Breast epithelium (tissue), 4 donors: ENCODE results near the gene PRPF40A. TPM values are rescaled to one million over a fixed set of nuclear protein-coding genes. Genes with fewer than 3 reads are reported as not detected.
"Not testable (repeated sequence)": the region's sequence is repeated elsewhere in the genome, so short reads cannot be mapped to it uniquely, and the experiment has no call there.

Experiments
- DNase-seq, 2 donors: peaks; one replicate each; pipeline ENCODE4 v3.0.0-alpha.2; 2019; ENCODE audit warnings: low spot score in 2 of 2
- H3K27ac ChIP-seq, 2 donors: fragments of 200-600 bp; sonication (generic) in 1 of 2; one replicate each; pipeline ENCODE4 v1.5.1; 2016 to 2019; ENCODE audit warnings: mild to moderate bottlenecking in 1 of 2
- H3K27me3 ChIP-seq, 2 donors: fragments of 200-600 bp; sonication (generic) in 1 of 2; one replicate each; pipeline versions ENCODE4 v1.5.1 to v1.6.0; 2017 to 2019; ENCODE audit warnings: control low read depth in 1 of 2, mild to moderate bottlenecking in 1 of 2
- H3K36me3 ChIP-seq: fragments of 200-600 bp; one replicate; pipeline ENCODE4 v1.5.1; 2019
- H3K4me1 ChIP-seq, 2 donors: fragments of 200-600 bp; sonication (generic); one replicate each; pipeline ENCODE4 v1.5.1; 2016 to 2019; ENCODE audit warnings: control low read depth in 1 of 2
- H3K4me3 ChIP-seq, 3 donors: fragments of 200-600 bp; sonication (generic); 1 replicate in 2 of 3; 2 replicates in 1 of 3; pipeline ENCODE4 v1.5.1; 2016 to 2019; ENCODE audit warnings: mild to moderate bottlenecking in 3 of 3, moderate library complexity in 2 of 3
- H3K9me3 ChIP-seq, 2 donors: fragments of 200-600 bp; sonication (generic) in 1 of 2; one replicate each; pipeline ENCODE4 v1.5.1; 2016 to 2019; ENCODE audit warnings: control low read depth in 1 of 2
- POLR2A ChIP-seq: fragments of 450-650 bp; IDR thresholded peaks from one replicate; pipeline ENCODE4 v1.6.1; 2016; ENCODE audit warnings: antibody characterized with exemption, mild to moderate bottlenecking, moderate library complexity
- POLR2AphosphoS5 ChIP-seq, 3 donors: sonication (generic); formaldehyde crosslinking; IDR thresholded peaks; one replicate each; pipeline ENCODE4 v1.6.1; 2017; ENCODE audit warnings: antibody characterized with exemption in 3 of 3
- intact Hi-C: fragments of 100-400 bp; cut with DNase I; formaldehyde crosslinking; loops from one replicate; pipeline ENCODE4 v1.15.1; 2023; ENCODE audit warnings: low total_unique reads
- total RNA-seq, 3 donors: library from RNA; depleted of rRNA; stranded (reverse); fragments of >200 nt; gene quantifications; one replicate each; pipeline ENCODE4 v1.1.0, GENCODE V29; 2016
- TF ChIP-seq, protein P1 (sequence below), 3 donors: fragments of 450-650 bp; IDR thresholded peaks; one replicate each; pipeline ENCODE4 v1.5.1; 2016 to 2017; ENCODE audit warnings: antibody characterized with exemption in 3 of 3, mild to moderate bottlenecking in 3 of 3, moderate library complexity in 3 of 3

PRPF40A gene
- total RNA-seq, 3 donors from 2014 or later, result 81.8 to 131 (median 107) TPM

DNA sequence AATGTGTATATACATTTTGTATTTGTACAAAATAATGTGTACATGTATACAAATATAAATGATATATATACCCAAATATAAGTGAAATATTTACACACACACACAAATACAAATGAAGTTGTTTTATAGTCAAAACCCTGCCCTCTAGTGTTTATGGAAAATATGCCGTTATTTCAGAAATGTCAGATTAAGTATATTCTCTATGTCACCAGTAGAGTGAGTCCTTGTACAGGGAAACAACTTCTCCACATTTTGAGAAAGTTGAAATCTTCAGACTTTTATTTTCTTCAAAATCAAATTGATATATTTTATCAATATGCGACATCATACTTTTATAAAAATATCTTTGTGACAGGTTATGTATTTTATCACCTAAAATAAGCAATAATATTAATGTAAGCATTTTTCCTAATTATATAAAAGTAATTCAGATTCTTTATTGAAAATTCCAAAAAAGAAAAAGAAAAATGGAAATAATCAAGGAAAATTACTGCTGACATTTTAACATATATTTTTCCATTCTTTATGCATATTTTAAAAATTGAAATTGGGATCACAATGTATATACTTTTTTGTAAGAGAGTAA is 23.6 kb upstream of the PRPF40A start:
- Histone ChIP-seq H3K27ac (no peak overlapping the region), H3K27me3 (no peaks in the 10 kb centered on the region), H3K9me3 (no peaks in the 10 kb centered on the region), H3K4me3 (no peak overlapping the region), H3K4me1 (no peaks in the 10 kb centered on the region), H3K36me3 (no peaks in the 10 kb centered on the region)
- no peak for DNase-seq
- intact Hi-C loops, result no loop called here
- TF ChIP-seq, protein P1, sequence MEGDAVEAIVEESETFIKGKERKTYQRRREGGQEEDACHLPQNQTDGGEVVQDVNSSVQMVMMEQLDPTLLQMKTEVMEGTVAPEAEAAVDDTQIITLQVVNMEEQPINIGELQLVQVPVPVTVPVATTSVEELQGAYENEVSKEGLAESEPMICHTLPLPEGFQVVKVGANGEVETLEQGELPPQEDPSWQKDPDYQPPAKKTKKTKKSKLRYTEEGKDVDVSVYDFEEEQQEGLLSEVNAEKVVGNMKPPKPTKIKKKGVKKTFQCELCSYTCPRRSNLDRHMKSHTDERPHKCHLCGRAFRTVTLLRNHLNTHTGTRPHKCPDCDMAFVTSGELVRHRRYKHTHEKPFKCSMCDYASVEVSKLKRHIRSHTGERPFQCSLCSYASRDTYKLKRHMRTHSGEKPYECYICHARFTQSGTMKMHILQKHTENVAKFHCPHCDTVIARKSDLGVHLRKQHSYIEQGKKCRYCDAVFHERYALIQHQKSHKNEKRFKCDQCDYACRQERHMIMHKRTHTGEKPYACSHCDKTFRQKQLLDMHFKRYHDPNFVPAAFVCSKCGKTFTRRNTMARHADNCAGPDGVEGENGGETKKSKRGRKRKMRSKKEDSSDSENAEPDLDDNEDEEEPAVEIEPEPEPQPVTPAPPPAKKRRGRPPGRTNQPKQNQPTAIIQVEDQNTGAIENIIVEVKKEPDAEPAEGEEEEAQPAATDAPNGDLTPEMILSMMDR (IDR thresholded peaks at IDR 0.05), result peak; percentile 77 to 91 (median 89)
- no peak for TF ChIP-seq POLR2A

DNA sequence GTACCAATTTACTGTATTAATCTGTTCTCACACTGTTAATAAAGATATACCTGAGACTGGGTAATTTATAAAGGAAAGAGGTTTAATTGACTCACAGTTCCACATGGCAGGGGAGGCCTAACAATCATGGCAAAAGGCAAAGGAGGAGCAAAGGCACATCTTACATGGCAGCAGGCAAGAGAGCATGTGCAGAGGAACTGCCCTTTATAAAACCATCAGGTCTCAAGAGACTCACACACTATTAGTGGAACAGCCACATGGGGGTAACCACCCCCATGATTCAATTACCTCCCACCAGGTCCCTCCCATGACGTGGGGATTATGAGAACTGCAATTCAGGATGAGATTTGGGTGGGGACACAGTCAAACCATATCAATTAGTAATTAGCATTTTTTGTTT is 22.4 kb upstream of the PRPF40A start:
- H3K36me3 ChIP-seq, H3K27ac ChIP-seq, H3K9me3 ChIP-seq, H3K27me3 ChIP-seq, intact Hi-C loops, H3K4me3 ChIP-seq, DNase-seq, H3K4me1 ChIP-seq: not testable (repeated sequence)

- no peaks in the 10 kb centered on the region for H3K4me1 ChIP-seq
- intact Hi-C loops, result no loop called here
- TF ChIP-seq POLR2AphosphoS5 (IDR thresholded peaks at IDR 0.05) (no peak), POLR2A (no peak)
- TF ChIP-seq, protein P1 (IDR thresholded peaks at IDR 0.05), result no peak
- DNase-seq, result no peak
- H3K9me3 ChIP-seq, result no peaks in the 10 kb centered on the region
- H3K27ac ChIP-seq, result no peak overlapping the region
- H3K4me3 ChIP-seq, result no peak overlapping the region
- H3K27me3 ChIP-seq, result no peaks in the 10 kb centered on the region
- no peaks in the 10 kb centered on the region for H3K36me3 ChIP-seq
Observed at GRCh38 chr2:152738438-152738837, 21.2 kb upstream of the PRPF40A start.

GRCh38 chr2:152737509-152737908 is 20.2 kb upstream of the PRPF40A start:
- H3K4me1 ChIP-seq, H3K4me3 ChIP-seq, H3K9me3 ChIP-seq, DNase-seq, H3K27ac ChIP-seq, H3K27me3 ChIP-seq, intact Hi-C loops, H3K36me3 ChIP-seq: not testable (repeated sequence)

GRCh38 chr2:152730591-152731333 is 13.5 kb upstream of the PRPF40A start:
- no peaks in the 10 kb centered on the region for H3K4me1 ChIP-seq
- no peak for DNase-seq
- H3K9me3 ChIP-seq, result no peaks in the 10 kb centered on the region
- TF ChIP-seq POLR2AphosphoS5 (IDR thresholded peaks at IDR 0.05) (no peak), POLR2A (no peak)
- TF ChIP-seq, protein P1 (IDR thresholded peaks at IDR 0.05), result no peak
- H3K4me3 ChIP-seq, result no peak overlapping the region
- intact Hi-C loops, result no loop called here
- H3K27ac ChIP-seq, result peak overlapping the region; percentile 11 to 15
- H3K36me3 ChIP-seq, result no peaks in the 10 kb centered on the region
- H3K27me3 ChIP-seq, result no peaks in the 10 kb centered on the region

DNA sequence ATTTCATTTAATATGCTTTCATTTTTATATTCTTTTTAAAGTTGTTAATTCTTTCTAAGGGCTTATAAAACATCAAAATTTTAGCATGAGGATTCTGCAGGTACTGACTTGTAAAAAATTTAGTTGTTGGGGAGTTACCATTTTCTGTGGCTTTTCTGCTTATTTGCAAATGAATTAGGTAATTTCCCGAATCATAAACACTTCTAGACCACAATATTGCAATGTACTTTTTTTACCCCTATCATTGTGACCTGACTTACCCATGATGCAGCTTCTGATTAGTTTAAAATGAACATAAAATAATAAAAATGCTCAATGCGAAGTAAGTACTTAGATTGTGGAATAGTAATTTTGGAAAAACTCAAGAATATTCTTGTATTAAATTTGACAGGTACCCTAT is 12.6 kb upstream of the PRPF40A start:
- H3K9me3 ChIP-seq, result no peaks in the 10 kb centered on the region
- no peaks in the 10 kb centered on the region for H3K36me3 ChIP-seq
- H3K27me3 ChIP-seq, result no peaks in the 10 kb centered on the region
- DNase-seq, result no peak
- H3K4me3 ChIP-seq, result no peak overlapping the region
- intact Hi-C loops, result no loop called here
- no peaks in the 10 kb centered on the region for H3K4me1 ChIP-seq
- TF ChIP-seq POLR2AphosphoS5 (IDR thresholded peaks at IDR 0.05) (no peak), POLR2A (no peak)
- H3K27ac ChIP-seq, result no peak overlapping the region
